ENCODE data around the gene OR52B6. TPM values are rescaled to one million over a fixed set of nuclear protein-coding genes. Genes with fewer than 3 reads are reported as not detected.

Gene OR52B6
- total RNA-seq, 6 experiments from 2014 or later, result not detected

GRCh38 chr11:5625281-5625680, 44.6 kb downstream of the OR52B6 start:
- Mint-ChIP-seq H3K27me3 (ENCODE audit: insufficient read depth) (no peaks in the 10 kb centered on the region; the same call in 1 of the 2 replicates), H3K9me3 (no peaks in the 10 kb centered on the region), H3K36me3 (ENCODE audit: low read depth) (peaks cover 18% of the 10 kb centered on the region), H3K27ac (peak overlapping the region; percentile 81), H3K4me3 (peak overlapping the region; percentile 90), H3K4me1 (ENCODE audit: low read depth) (peaks cover 53% of the 10 kb centered on the region)
- TF ChIP-seq CTCF (IDR thresholded peaks at IDR 0.05), result no peak
- no peak for DNase-seq

DNA sequence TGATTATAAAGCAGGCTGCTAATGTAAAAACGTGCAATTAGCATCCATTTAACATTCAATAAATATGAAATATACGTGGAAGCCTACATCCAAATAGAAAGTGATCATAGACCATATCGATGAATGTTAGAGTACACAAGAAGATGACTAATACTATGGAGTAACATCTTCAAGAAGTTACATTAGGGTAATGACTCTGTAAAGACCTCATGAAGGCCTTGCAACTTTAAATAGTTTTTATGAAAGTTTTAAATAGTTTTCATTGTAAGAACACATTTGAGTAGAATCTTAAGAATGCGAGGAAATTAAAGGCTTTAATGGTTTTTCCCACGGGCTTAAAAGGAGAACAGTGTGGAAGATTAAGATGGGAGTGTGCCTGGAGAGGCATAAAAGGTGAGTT, 45.5 kb downstream of the OR52B6 start:
- no peak for TF ChIP-seq CTCF (IDR thresholded peaks at IDR 0.05)
- no peaks in the 10 kb centered on the region for H3K9me3 Mint-ChIP-seq
- DNase-seq, result peak; percentile 23
- peak overlapping the region; percentile 90 for H3K4me3 Mint-ChIP-seq
- H3K27ac Mint-ChIP-seq, result peak overlapping the region; percentile 81
- peaks cover 20% of the 10 kb centered on the region for H3K36me3 Mint-ChIP-seq (ENCODE audit: low read depth)
- H3K27me3 Mint-ChIP-seq (ENCODE audit: insufficient read depth), result no peaks in the 10 kb centered on the region; the same call in 1 of the 2 replicates
- peaks cover 44% of the 10 kb centered on the region for H3K4me1 Mint-ChIP-seq (ENCODE audit: low read depth)

- H3K4me3 Mint-ChIP-seq, result no peak overlapping the region
- H3K36me3 Mint-ChIP-seq (ENCODE audit: low read depth), result peaks cover 34% of the 10 kb centered on the region
- no peak for TF ChIP-seq CTCF (IDR thresholded peaks at IDR 0.05)
- H3K4me1 Mint-ChIP-seq (ENCODE audit: low read depth), result peaks cover 7% of the 10 kb centered on the region
- no peak for DNase-seq
- no peaks in the 10 kb centered on the region; the same call in 1 of the 2 replicates for H3K27me3 Mint-ChIP-seq (ENCODE audit: insufficient read depth)
- no peaks in the 10 kb centered on the region for H3K9me3 Mint-ChIP-seq
- H3K27ac Mint-ChIP-seq, result no peak overlapping the region
Measured at GRCh38 chr11:5631417-5631816, 50.7 kb downstream of the OR52B6 start.

Other genes with a start within 250 kb of the OR52B6 start
- gene OR51B5, start 237.4 kb upstream of the OR52B6 start, total RNA-seq (2021; fragmentation: NEBNext Ultra II Directional; extraction: Animal tissue kit (Norgen Biotek cat#: 25700)), result under 1 TPM in 4 of 6 experiments, not detected in 2; 0.30 to 0.53 (median 0.42) TPM
- not detected for gene OR51B6, start 229.4 kb upstream of the OR52B6 start, total RNA-seq (2021; fragmentation: NEBNext Ultra II Directional; extraction: Animal tissue kit (Norgen Biotek cat#: 25700))
- gene OR51M1, start 197.1 kb upstream of the OR52B6 start, total RNA-seq (2021; fragmentation: NEBNext Ultra II Directional; extraction: Animal tissue kit (Norgen Biotek cat#: 25700)), result under 1 TPM in 1 of 6 experiments, not detected in 5; 0.09 TPM
- not detected for gene OR51Q1, start 158.8 kb upstream of the OR52B6 start, total RNA-seq (2021; fragmentation: NEBNext Ultra II Directional; extraction: Animal tissue kit (Norgen Biotek cat#: 25700))
- gene OR51I1, start 139.4 kb upstream of the OR52B6 start, total RNA-seq (2021; fragmentation: NEBNext Ultra II Directional; extraction: Animal tissue kit (Norgen Biotek cat#: 25700)), result not detected
- not detected for gene OR51I2, start 131.6 kb upstream of the OR52B6 start, total RNA-seq (2021; fragmentation: NEBNext Ultra II Directional; extraction: Animal tissue kit (Norgen Biotek cat#: 25700))
- not detected for gene OR52D1, start 92.2 kb upstream of the OR52B6 start, total RNA-seq (2021; fragmentation: NEBNext Ultra II Directional; extraction: Animal tissue kit (Norgen Biotek cat#: 25700))
- not detected for gene UBQLN3, start 70.9 kb upstream of the OR52B6 start, total RNA-seq (2021; fragmentation: NEBNext Ultra II Directional; extraction: Animal tissue kit (Norgen Biotek cat#: 25700))
- gene UBQLNL, start 64.2 kb upstream of the OR52B6 start, total RNA-seq (2021; fragmentation: NEBNext Ultra II Directional; extraction: Animal tissue kit (Norgen Biotek cat#: 25700)), result under 1 TPM in 5 of 6 experiments, not detected in 1; 0.07 to 0.17 (median 0.11) TPM
- gene OR52H1, start 32.3 kb upstream of the OR52B6 start, total RNA-seq (2021; fragmentation: NEBNext Ultra II Directional; extraction: Animal tissue kit (Norgen Biotek cat#: 25700)), result not detected
- 1 to 10 TPM; 4.0 to 9.0 (median 6.6) TPM for gene TRIM6, start 15.8 kb downstream of the OR52B6 start, total RNA-seq (2021; fragmentation: NEBNext Ultra II Directional; extraction: Animal tissue kit (Norgen Biotek cat#: 25700))
- gene TRIM34, start 44.1 kb downstream of the OR52B6 start, total RNA-seq (2021; fragmentation: NEBNext Ultra II Directional; extraction: Animal tissue kit (Norgen Biotek cat#: 25700)), result 1 to 10 TPM; 3.8 to 6.9 (median 4.9) TPM
- gene TRIM5, start 104.2 kb downstream of the OR52B6 start, total RNA-seq (2021; fragmentation: NEBNext Ultra II Directional; extraction: Animal tissue kit (Norgen Biotek cat#: 25700)), result 10 to 100 TPM; 35.7 to 49.4 (median 43.5) TPM
- 100 to 1,000 TPM in 5 of 6 experiments, 10 to 100 TPM in 1; 77.9 to 131 (median 118) TPM for gene TRIM22, start 108.9 kb downstream of the OR52B6 start, total RNA-seq (2021; fragmentation: NEBNext Ultra II Directional; extraction: Animal tissue kit (Norgen Biotek cat#: 25700))
- not detected for gene OR56B1, start 155.6 kb downstream of the OR52B6 start, total RNA-seq (2021; fragmentation: NEBNext Ultra II Directional; extraction: Animal tissue kit (Norgen Biotek cat#: 25700))
- gene OR52N4, start 173.4 kb downstream of the OR52B6 start, total RNA-seq (2021; fragmentation: NEBNext Ultra II Directional; extraction: Animal tissue kit (Norgen Biotek cat#: 25700)), result not detected
- not detected for gene OR52N5, start 202.5 kb downstream of the OR52B6 start, total RNA-seq (2021; fragmentation: NEBNext Ultra II Directional; extraction: Animal tissue kit (Norgen Biotek cat#: 25700))
- not detected for gene OR52N1, start 210.4 kb downstream of the OR52B6 start, total RNA-seq (2021; fragmentation: NEBNext Ultra II Directional; extraction: Animal tissue kit (Norgen Biotek cat#: 25700))
- gene OR52N2, start 228.0 kb downstream of the OR52B6 start, total RNA-seq (2021; fragmentation: NEBNext Ultra II Directional; extraction: Animal tissue kit (Norgen Biotek cat#: 25700)), result not detected